K562 (cell line): Measurements from ENCODE around the gene KRT35.

Experiments used
- CHD4 ChIP-seq: fragments of 200-600 bp; sonication (generic); IDR thresholded peaks from 3 replicates; pipeline ENCODE4 v1.6.1; 2012; ENCODE audit warnings: low read depth, mild to moderate bottlenecking, mixed read lengths, low read length, inconsistent platforms; ENCODE audit not compliant: insufficient read depth, insufficient replicate concordance, poor library complexity, severe bottlenecking
- NFYB ChIP-seq: IDR thresholded peaks from 2 replicates; pipeline ENCODE4 v1.6.1; 2011; ENCODE audit warnings: mild to moderate bottlenecking, moderate library complexity; ENCODE audit not compliant: insufficient read length; ENCODE audit errors: extremely low read depth

- TF ChIP-seq CHD4: no peak
- TF ChIP-seq NFYB: no peak
Observed at GRCh38 chr17:41429667-41430066, 51.3 kb downstream of the KRT35 start.
